ENCODE results near the gene FOXS1. TPM values are rescaled to one million over a fixed set of nuclear protein-coding genes. Genes with fewer than 3 reads are reported as not detected.

Gene FOXS1
- total and polyA plus RNA-seq, 10 of the 15 experiments (the other 5 are each of a cell fraction or from before 2014, with no cell fraction given) = not detected

- TF ChIP-seq IKZF2 (IDR thresholded peaks at IDR 0.05) (no peak), POLR2AphosphoS5 (IDR thresholded peaks at IDR 0.05; ENCODE audit: low read length) (no peak), PAX8 (IDR thresholded peaks at IDR 0.05) (no peak), RUNX3 (IDR thresholded peaks at IDR 0.05; ENCODE audit: low read length) (no peak), NR2F1 (conservative IDR thresholded peaks at IDR 0.05) (no peak), ZNF217 (IDR thresholded peaks at IDR 0.05) (no peak), CHD2 (IDR thresholded peaks at IDR 0.05; ENCODE audit: borderline replicate concordance, low read depth, low read length) (no peak), WRNIP1 (IDR thresholded peaks at IDR 0.05; ENCODE audit: borderline replicate concordance, low read depth, low read length) (no peak), RFX5 (IDR thresholded peaks at IDR 0.05; ENCODE audit: low read depth, low read length) (no peak), CTCF (IDR thresholded peaks at IDR 0.05 in 2 of 3, conservative IDR thresholded peaks at IDR 0.05 in 1 of 3; ENCODE audit: control insufficient read depth in 2 of 3, extremely low read depth in 1 of 3, insufficient read depth in 1 of 3, low read depth in 3 of 3, low read length in 3 of 3) (no peak), RAD51 (IDR thresholded peaks at IDR 0.05) (no peak), KAT2A (conservative IDR thresholded peaks at IDR 0.05; ENCODE audit: control insufficient read depth, low read depth, low read length) (no peak), EGR1 (IDR thresholded peaks at IDR 0.05; ENCODE audit: borderline replicate concordance in 1 of 2, low read depth in 2 of 2, low read length in 2 of 2) (no peak)
These were observed 36.9 kb downstream of the FOXS1 start (continued) for GRCh38 chr20:31808481-31808880.

All from GM12878 (cell line).